ENCODE data around the gene RBPMS2. TPM values are rescaled to one million over a fixed set of nuclear protein-coding genes. Genes with fewer than 3 reads are reported as not detected.
A peak's percentile ranks its signal among the peaks of the same experiment; 100 is the strongest.

RBPMS2 gene
- total and polyA plus RNA-seq, 2 donors (not counting 3 experiments of a cell fraction or from before 2014, with no cell fraction given) = 2.3 to 7.8 TPM

DNA sequence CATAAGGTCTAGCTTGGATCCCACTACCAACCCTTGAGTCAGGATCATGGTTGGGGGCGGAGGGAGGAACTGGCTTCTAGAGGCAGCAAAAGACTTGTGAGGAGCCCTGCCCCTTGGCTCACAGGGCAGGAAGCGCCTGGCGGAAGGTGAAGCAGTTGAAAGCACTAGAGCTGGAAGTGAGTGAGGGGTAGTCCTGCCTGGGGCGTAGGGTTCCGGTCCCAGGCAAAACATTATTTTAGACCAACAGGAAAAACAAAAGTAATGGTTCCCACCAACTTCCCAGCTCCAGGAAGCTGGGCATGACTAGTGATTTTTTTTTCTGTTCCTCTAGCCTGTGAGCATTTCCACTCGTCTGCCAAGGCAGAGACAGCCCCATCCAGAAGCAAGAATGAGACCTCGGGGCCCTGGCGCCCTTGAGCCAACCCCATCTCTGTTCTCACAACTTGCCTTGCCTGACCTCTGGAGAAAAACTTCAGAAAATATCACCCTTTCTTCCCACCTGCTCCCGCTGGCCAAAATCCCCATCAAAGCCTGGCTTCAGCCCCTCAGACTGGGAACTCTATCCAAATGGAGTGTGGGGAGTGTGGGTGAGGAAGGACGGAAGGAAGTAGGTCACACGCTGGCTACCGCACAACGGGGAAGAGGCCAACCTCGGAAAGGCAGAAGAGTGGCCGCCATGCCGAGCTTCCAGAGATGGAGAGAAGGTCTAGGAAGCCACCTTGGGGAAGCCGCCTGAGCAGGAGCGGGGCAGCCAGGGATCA, 57.5 kb downstream of the RBPMS2 start:
- Histone ChIP-seq H3K9ac (replicated peaks; ENCODE audit: extremely low read depth, insufficient read depth, low read length) (no peak overlapping the region), H3K27ac (ENCODE audit: insufficient read depth, low read depth, low read length) (no peak overlapping the region), H2AFZ (ENCODE audit: low read depth, low read length) (peak overlapping the region; percentile 47), H3K9me3 (replicated peaks; ENCODE audit: control insufficient read depth, insufficient read depth, low read length) (no peaks in the 10 kb centered on the region), H4K20me1 (replicated peaks; ENCODE audit: control insufficient read depth, extremely low read depth, insufficient read depth, low read length) (no peaks in the 10 kb centered on the region), H3K4me3 (replicated peaks in 1 of 3; ENCODE audit: insufficient read depth in 1 of 3, low read depth in 1 of 3, low read length in 3 of 3) (no peak overlapping the region), H3K36me3 (ENCODE audit: control insufficient read depth in 2 of 2, extremely low read depth in 1 of 2, insufficient read depth in 2 of 2, low read length in 2 of 2) (no peaks in the 10 kb centered on the region), H3K4me1 (ENCODE audit: control insufficient read depth, extremely low read depth, insufficient read depth, low read length) (peaks cover 13% of the 10 kb centered on the region), H3K4me2 (ENCODE audit: insufficient read depth, low read length) (peak overlapping the region; percentile 14), H3K9me1 (replicated peaks; ENCODE audit: control insufficient read depth, extremely low read depth, insufficient read depth, low read length) (no peaks in the 10 kb centered on the region), H3K27me3 (ENCODE audit: control insufficient read depth in 2 of 2, insufficient read depth in 2 of 2, low read length in 2 of 2) (no peaks in the 10 kb centered on the region), H3K79me2 (ENCODE audit: control insufficient read depth, insufficient read depth, low read length) (no peaks in the 10 kb centered on the region)
- TF ChIP-seq EZH2 (IDR thresholded peaks at IDR 0.05; ENCODE audit: borderline replicate concordance, low read depth, low read length, severe bottlenecking) (no peak), POLR2A (IDR thresholded peaks at IDR 0.05; ENCODE audit: low read depth, low read length) (no peak), JUN (IDR thresholded peaks at IDR 0.05; ENCODE audit: borderline replicate concordance, insufficient read depth, insufficient read length, low read depth) (no peak), GATA2 (IDR thresholded peaks at IDR 0.05; ENCODE audit: insufficient read depth, insufficient read length, low read depth, low read length) (no peak), MYC (IDR thresholded peaks at IDR 0.05; ENCODE audit: low read depth, low read length) (no peak), POLR2AphosphoS5 (IDR thresholded peaks at IDR 0.05; ENCODE audit: insufficient read depth, low read depth, low read length) (no peak), FOS (IDR thresholded peaks at IDR 0.05; ENCODE audit: borderline replicate concordance, insufficient read depth, low read length) (no peak)
- TF ChIP-seq, protein P1, sequence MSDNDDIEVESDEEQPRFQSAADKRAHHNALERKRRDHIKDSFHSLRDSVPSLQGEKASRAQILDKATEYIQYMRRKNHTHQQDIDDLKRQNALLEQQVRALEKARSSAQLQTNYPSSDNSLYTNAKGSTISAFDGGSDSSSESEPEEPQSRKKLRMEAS (IDR thresholded peaks at IDR 0.05; ENCODE audit: insufficient read depth, insufficient read length) = no peak
- TF ChIP-seq, protein P2, sequence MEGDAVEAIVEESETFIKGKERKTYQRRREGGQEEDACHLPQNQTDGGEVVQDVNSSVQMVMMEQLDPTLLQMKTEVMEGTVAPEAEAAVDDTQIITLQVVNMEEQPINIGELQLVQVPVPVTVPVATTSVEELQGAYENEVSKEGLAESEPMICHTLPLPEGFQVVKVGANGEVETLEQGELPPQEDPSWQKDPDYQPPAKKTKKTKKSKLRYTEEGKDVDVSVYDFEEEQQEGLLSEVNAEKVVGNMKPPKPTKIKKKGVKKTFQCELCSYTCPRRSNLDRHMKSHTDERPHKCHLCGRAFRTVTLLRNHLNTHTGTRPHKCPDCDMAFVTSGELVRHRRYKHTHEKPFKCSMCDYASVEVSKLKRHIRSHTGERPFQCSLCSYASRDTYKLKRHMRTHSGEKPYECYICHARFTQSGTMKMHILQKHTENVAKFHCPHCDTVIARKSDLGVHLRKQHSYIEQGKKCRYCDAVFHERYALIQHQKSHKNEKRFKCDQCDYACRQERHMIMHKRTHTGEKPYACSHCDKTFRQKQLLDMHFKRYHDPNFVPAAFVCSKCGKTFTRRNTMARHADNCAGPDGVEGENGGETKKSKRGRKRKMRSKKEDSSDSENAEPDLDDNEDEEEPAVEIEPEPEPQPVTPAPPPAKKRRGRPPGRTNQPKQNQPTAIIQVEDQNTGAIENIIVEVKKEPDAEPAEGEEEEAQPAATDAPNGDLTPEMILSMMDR (IDR thresholded peaks at IDR 0.05; ENCODE audit: extremely low read depth in 1 of 2, insufficient read depth in 1 of 2, low read depth in 1 of 2, low read length in 2 of 2) = no peak
- CTCF ChIA-PET = interaction anchor here (0.6 to 4.4 kb wide), 5 partner anchors 10 to 207 kb away, joined by 3 to 36 read pairs (median 5); no protein-coding TSS in a partner anchor
- dilution Hi-C loops (cut with MboI; ENCODE audit: extremely low pct_ligation_motif_present, low sequenced_read_pairs) (no loop called here), intact Hi-C loops (cut with micrococcal nuclease) (loop anchor here (2.0 kb wide), 1 partner anchor 15 kb away; no protein-coding TSS in a partner anchor)
- TSS peak; percentile 19 for BruUV-seq (replicated peaks)
- POLR2A ChIA-PET = interaction anchor here (0.5 kb wide), 1 partner anchor 47 kb away, joined by 3 read pairs; no protein-coding TSS in a partner anchor
- no peak for FAIRE-seq
- DNase-seq (ENCODE audit: low read depth, low spot score) = peak; percentile 65

Measured in endothelial cell of umbilical vein (primary cell).